Activated naive CD4-positive, alpha-beta T cell treated with Interleukin-2 at 50 U/mL for 16 hours (primary cell): ENCODE measurements around the gene STT3B.
"Not testable (repeated sequence)": the region's sequence is repeated elsewhere in the genome, so short reads cannot be mapped to it uniquely, and the experiment has no call there.

Source experiments
- DNase-seq: peaks from one replicate; pipeline ENCODE4 v3.0.0-alpha.2; 2020

Gene STT3B

DNA sequence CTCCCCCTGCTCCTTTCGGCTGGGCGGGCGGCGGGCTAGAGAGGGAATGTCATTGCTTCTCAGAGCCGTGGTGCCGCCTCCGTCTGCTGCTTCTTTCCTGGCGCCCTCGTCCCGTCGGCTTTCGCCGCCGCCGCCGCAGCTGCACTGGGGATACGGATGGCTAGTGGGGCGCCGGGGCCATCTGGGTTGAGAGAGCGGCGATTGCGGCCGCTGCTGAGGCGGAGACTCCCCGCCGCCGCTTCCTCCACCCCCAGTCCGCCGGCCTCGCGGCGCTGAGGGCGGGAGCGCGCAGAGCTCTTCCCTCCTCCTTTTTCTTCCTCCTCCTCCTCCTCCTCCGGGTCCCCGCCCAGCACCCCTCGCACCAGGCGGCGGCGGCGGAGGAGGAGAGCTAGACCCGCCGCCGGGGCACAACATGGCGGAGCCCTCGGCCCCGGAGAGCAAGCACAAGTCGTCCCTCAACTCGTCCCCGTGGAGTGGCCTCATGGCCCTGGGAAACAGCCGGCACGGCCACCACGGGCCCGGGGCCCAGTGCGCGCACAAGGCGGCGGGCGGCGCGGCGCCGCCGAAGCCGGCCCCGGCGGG is at the start of gene STT3B:
Gene STT3B, plus strand, starts transcription at position 339 of the 582 bp plus-strand sequence. Its CDS starts 74 bp downstream, at position 413.
- DNase-seq, result peak; percentile 84

GRCh38 chr3:31483776-31484175 is 48.9 kb upstream of the STT3B start:
- DNase-seq, result no peak

GRCh38 chr3:31485196-31485595 is 47.5 kb upstream of the STT3B start:
- no peak for DNase-seq

- no peak for DNase-seq
Observed at GRCh38 chr3:31486865-31487533, 45.7 kb upstream of the STT3B start.

DNA sequence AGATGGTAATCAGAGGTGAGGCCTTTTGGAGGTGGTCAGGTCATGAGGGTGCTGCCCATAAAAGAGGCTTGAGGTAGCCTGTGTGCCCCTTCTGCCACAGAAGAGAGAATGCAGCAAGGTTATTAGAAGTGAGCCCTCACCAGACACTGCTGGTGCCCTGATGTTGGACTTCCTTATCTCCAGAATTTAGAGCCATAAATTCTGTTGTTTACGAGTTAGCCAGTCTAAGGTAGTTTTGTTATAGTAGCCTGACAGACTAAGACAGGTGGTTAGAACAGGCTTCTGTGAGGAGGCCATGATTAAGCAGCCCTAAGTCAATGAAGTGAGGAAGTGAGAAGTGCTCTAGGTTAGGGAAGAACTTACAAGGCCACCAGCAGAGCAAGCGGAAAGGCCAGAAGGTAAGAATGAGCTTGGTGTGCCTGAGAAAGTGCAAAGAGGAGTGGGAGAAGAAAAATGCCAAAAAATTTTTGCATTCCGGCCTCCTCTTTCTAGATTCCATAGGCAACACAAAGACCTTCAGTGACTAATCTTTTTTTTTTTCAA is 44.2 kb upstream of the STT3B start:
- no peak for DNase-seq

- DNase-seq, result no peak
Observed at GRCh38 chr3:31490502-31490901, 42.2 kb upstream of the STT3B start.

DNA sequence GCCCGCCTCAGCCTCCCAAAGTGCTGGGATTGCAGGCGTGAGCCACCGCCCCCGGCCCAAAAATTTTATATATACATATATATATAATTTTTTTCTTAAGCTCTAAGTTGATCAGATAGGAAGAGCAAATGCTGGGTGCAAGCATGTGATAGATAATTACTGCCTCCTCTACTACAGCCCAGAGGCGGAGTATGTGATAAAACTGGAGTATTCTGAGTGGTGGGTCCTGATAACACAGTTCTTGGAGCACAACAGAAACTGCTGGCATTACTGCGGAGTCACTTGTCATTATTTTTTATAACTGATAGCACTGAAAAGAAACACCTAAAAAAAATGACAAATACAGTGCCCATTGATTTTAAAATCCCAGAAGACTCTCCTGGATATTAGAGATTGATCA is 41.1 kb upstream of the STT3B start:
- DNase-seq, result no peak

DNA sequence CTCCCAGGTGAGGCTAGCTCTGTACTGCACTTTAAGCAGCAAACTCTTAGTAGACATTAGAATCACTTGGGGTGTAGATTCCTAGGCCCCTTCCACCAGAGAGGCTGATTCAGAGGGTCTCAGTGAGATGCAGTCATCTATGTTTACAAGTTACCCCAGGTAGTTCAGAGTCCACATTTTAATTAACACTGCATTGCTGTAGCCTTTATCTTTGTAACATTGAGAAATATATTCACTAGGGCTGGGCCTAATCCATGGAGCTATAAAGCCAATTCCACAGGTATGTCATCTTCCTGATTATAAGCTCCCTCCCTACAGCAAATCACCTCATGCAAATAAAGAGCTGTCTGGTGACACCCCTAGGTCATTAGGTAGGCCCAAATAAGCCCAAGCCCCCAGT is 39.6 kb upstream of the STT3B start:
- no peak for DNase-seq

DNA sequence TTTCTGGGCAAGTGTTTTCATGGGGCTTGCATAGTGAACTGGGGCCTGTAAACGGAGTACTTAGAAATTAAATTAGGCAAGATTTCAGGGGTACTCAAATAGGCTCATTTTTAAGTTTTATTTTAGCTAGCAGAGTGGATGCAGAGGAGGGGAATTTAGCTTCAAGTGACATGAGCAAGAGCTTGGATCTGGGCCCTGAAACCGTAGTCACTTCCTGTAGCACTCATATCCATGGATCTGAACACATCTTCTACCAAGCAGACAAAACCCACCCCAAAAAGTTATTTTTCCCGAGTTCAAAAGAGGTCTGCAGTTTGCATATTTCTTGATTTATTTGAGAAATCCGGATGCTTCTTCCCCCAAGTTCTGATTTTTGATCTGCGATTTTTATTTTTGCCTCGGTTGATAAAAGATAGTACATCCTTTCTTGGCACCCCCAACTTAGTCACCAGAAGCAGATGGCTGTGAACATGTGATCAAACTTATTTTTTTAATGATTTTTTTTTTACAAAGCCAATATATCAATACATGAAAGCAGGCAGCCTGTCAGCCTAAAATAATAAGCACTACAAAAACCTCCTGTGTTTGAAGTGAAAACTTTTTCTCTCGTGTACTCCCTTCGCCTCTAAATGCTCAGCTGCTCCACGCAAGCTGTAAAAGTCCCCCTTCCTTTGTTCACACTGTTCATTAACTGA is 36.6 kb upstream of the STT3B start:
- no peak for DNase-seq

GRCh38 chr3:31498791-31499190 is 33.9 kb upstream of the STT3B start:
- DNase-seq, result no peak

DNA sequence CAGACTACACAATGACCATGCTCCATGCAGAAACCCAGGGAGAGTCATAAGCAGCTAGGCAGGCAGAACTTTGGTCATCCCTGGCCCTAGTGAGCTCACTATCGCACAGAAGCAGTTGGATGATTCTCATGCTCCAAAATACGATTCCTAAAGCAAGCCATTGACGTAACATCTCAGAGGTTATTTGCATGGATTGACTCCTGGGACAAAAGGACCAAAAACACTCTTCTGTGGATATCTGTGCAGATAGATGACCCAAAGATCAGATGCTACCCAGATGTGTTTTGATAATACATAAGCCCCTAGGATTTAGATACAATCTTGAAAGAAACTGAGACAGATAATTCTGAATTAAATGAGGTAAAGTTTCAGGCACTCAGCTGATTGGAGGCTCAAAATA is 33.4 kb upstream of the STT3B start:
- no peak for DNase-seq

GRCh38 chr3:31502803-31503221 is 29.9 kb upstream of the STT3B start:
- no peak for DNase-seq

DNA sequence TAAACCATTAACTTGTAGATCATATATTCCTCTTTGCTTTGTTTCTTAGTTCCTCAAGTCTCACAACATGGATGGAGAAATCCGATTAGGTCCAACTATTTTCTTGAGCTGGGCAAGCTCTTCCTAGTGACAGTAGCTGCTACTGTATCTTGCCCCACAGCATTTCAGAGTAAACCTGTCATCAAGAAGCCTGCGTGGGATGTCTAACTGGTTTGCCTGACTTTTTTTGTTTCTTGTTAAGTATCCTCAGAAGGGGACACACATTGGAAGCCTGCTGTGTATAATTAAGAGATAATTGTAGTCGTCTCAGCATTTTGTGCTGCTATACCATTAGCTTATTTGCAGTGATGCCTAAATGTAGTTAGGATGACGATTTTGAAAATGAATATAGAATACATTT is 29.3 kb upstream of the STT3B start:
- DNase-seq, result no peak

DNA sequence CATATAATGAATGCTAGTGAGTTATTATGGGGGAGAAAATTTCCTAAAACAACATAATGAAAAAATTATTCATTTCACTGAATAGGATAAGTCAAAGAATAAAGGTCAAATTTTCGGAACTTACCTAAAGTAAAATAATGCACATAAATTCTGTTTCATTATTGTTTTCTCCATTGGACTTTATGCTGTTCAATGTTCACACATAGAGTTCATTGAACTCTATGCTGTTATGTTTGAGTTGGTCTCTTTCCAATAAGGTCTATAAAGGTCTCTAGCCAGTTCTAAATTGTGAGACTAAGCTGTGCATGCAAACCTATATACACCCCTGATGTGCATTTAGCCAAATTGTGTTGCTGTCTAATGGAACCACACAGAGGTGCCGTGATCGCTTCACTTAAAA is 28.5 kb upstream of the STT3B start:
- DNase-seq, result no peak

DNA sequence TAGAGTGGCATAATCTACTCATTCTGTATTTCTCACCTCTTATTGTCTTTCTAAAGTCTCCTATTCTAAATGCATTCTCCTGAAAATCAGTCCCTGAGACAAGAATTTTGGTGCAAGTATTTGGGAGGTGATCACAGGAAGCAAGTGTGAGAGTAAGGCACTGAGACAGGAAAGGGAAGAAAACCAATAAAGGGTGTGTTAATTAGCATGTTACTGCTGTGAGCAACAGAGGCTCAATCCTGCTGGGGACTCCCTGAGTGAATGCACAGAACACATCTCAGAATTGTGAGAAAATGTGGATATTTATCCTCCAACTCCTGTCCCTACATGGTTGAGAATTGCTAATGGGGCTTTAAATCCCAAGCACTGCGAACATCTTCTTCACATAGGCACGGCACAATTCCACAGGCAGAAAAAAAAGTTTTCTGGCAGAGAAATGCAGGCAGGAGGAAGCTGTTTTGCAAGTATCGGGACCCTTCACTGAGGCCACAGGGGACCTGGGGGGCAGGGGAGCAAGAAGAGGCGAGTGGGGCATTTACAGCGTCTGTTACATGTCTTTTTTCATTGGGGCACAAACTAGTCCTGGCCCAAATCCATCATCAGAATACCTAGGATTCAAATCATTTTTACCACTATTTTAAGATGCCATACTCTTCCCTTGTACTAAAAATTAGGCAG is 27.2 kb upstream of the STT3B start:
- no peak for DNase-seq

DNA sequence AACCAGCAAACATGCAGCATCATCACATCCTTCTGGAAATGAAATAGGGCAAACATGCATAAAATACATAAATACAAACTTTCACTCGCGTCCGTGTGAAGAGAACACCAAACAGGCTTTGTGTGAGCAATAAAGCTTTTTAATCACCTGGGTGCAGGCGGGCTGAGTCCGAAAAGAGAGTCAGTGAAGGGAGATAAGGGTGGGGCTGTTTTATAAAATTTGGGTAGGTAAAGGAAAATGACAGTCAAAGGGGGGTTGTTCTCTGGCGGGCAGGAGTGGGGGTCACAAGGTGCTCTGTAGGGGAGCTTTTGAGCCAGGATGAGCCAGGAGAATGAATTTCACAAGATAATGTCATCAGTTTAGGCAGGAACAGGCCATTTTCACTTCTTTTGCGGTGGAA is 26.2 kb upstream of the STT3B start:
- not testable (repeated sequence) for DNase-seq

GRCh38 chr3:31508452-31509146 is 24.1 kb upstream of the STT3B start:
- no peak for DNase-seq

DNA sequence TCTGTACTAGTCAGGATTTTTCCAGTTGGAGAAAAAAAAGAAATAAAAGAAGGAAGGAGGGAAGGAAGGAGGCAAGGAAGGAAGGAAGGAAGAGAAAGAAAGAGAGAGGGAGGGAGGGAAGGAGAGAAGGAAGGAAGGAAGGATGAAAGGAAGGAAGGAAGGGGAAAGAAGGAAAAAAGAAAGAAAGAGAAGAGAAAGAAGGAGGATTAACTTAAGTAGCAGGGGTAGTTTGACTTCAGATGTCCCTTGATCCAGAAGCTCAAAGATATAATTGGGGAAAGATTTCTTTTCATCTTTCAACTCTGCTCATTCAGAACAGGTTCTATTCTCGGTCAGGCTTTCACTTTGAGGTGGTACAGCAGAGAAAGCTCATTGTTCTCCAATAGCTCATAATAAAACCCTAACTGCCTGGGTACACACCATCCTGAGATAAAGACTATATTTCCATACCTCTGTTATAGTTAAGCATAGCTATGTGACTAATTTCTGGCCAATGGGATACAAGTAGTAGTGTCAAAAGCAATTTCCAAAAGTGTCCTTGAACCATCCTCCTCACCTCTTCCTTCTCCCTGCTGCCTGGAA is 23.5 kb upstream of the STT3B start:
- no peak for DNase-seq

DNA sequence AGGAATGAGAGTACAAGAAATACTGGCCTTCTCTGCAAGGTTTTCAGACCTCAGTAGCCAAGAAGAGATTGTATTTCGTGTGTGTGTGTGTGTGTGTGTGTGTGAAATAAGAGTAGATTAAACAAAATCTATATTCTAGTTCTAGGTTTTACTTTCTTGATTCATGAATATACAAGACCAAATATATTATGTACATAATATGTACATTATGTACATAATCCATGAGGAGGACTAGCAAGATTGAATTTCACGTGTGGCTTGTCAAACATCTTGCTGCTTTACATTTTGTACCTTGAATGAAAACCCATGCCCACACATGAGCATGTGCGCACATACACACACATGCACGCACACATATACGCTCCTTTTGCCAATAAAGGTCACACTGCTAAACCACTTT is 18.2 kb upstream of the STT3B start:
- no peak for DNase-seq

- no peak for DNase-seq
Observed at GRCh38 chr3:31515486-31516284, 17.0 kb upstream of the STT3B start.

GRCh38 chr3:31516757-31517156 is 16.0 kb upstream of the STT3B start:
- no peak for DNase-seq

DNA sequence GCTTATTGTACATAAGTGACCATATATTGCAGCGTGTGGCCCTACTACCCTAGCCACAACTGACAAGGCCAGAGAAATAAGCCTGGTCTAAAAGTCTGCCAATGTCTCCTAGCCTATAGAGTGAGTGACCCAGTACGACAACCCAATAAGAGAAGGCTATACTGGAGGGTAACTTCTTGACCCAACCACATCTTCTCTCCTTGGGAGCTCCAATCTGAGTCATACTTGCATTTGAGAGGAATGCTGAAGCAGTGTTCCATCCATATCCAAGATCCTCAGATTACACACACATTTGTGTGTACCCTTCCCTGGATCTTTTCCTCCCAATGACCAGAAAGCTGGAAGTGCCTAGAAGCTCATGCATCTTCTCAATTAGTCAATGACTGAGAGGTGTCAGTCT is 11.3 kb upstream of the STT3B start:
- no peak for DNase-seq
